Measurements from ENCODE around the gene KCND2. TPM values are rescaled to one million over a fixed set of nuclear protein-coding genes. Genes with fewer than 3 reads are reported as not detected.
"Not testable (repeated sequence)": the region's sequence is repeated elsewhere in the genome, so short reads cannot be mapped to it uniquely, and the experiment has no call there.

The KCND2 gene
- total RNA-seq, 1 donor from 2014 or later = 0.17 TPM

GRCh38 chr7:120502825-120503224 is 229.8 kb downstream of the KCND2 start:
- DNase-seq = no peak

GRCh38 chr7:120504386-120504785 is 231.4 kb downstream of the KCND2 start:
- DNase-seq = no peak

GRCh38 chr7:120505770-120506169 is 232.8 kb downstream of the KCND2 start:
- no peak for DNase-seq

DNA sequence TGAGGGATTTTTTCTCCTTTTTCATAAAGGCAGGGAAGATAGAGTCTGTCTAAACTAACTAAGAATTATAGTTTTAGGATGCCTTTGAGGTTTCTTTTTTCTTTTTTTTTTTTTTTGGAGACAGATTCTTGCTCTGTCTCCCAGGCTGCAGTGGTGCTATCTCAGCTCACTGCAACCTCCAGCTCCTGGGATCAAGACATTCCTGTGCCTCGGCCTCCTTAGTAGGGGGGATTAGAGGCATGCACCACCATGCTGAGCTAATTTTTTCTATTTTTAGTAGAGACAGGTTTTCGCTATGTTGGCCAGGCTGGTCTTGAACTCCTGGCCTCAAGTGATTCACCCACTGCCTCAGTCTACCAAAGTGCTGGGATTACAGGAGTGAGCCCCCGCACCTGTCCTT is 239.7 kb downstream of the KCND2 start:
- DNase-seq = no peak

DNA sequence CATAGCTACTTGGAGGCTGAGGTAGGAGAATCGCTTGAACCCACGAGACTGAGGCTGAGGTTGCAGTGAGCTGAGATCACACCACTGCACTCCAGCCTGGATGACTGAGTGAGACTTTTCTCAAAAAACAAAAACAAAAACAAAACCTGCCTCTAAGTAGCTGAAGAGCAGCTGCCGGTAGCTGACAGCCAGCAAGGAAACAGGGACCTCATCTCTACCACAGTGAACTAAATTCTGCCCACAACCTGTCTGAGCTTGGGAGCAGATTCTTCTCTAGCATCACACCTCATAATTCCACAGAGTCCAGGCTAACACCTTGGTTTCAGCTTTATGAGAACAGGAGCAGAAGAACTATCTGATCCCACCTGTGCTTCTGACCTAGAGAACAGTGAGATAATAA is 246.2 kb downstream of the KCND2 start:
- DNase-seq = no peak

DNA sequence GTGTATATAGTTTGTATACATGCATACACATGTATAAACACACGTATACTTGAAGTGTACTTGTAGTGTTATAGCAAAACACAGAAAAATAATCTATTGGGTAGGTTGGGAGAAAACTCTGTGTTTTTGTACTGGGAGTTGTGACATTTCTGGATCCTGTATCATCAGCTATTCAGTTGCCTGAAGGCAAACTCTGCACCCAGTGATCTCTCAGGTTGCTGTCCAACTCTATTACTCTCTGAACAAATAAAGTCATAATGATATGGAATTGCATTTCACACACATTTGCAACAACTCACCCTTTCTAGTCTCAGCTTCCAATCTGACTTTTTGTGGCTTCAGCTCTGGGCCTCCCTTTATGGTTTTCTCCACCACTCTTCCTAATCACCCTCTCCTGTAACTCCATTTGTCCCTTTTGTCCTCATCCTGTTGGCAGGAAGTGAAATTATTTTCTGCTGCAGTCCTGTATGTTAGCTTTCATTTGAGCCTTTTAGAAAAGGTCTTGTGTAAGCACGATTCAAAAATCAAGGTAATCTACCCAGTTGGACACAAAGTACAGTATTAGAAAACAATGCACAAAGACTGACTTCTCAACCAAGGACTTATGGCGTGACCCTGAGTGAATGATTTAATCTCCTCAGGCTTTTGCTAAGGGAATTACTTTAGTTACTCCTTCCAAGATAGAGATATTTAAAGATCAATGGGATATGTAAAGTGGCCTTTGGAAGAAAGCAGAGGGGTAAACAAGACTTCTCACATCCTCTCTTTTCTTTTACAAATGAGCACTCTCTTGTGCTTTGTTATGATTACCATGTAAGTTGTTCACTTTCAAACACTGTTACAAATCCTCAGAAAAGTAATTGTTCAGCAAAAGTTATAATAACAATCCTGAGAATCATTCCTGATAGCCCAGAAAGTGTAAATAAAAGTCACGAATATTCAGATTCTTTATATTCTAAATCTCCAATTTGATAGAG is 249.1 kb downstream of the KCND2 start:
- no peak for DNase-seq

GRCh38 chr7:120523985-120524384 is 251.0 kb downstream of the KCND2 start:
- DNase-seq = no peak

DNA sequence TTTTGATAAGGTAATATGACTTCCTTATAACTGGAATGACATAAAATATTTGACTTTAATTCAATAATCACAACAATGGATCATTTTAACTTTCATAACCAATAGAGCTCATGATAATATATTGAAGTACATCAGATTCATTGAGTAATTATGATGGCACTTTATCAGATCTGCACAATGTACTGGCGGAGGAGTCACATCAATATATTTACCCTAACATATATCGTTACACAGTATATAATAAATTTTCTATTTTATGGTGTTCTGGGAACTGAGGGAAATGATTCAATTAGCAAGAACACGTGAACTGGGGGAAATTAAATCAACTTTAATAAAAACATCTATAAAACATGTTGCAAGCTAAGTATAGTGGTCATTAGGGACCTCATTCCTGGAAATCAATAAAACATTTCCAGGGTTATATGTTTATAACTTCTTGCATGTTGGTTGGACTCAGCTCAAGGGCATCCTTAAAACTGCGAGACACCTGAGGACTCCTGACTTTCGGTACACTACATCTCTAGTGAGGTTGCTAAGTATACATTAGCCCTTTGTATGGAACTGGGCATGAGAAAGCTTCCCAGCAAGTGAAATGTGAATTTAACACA is 254.0 kb downstream of the KCND2 start:
- DNase-seq = no peak

DNA sequence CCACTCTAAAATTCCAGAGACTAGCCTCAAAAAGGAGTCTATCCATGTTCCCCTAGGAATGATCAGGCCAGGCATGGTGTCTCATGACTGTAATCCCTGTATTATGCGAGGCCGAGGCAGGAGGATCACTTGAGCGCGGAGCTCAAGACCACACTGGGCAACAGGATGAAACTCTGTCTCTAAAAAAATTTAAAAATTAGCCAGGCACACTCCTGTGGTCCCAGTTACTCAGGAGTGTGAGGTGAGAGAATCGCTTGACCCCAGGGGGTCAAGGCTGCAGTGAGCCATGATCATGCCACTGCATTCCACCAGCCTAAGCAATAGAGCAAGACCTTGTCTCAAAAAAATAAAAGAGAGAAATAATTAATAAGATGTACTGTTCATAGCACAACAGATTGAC is 256.8 kb downstream of the KCND2 start:
- no peak for DNase-seq

DNA sequence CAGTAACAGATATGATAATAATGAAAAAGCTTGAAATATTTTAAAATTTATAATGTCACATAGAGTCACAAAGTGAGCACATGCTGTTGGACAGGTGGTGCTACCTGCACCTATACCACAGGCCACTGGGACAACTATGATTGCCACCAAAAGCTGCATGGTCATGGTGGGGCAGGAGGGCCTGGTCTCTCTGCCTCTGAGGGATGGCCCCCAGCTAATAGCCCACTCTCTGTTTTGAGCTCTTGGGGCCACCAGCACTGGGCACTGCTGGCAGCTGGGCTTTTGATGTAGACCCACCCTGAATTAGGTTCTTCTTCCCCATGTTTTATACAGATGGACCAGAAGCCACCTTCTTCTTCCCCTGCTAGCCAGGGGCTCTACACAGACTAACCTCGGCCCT is 265.4 kb downstream of the KCND2 start:
- DNase-seq = no peak

DNA sequence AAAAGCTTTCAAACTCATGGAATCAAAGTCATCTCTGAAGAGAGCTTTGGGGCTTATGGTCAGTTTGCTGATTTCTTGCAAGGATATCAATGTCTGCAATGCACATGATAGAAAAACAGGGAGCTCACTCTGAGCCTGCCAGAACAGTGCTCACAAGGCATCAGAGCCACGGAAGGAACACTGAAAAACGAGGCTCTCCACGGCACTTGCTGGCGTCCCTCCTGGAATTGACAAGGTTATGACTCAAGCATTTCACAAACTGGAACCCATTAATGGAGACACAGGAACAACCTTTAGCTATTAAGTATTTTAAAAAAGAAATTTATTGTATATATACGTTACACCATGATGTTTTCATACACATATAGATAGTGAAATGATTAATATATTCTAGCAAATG is 266.3 kb downstream of the KCND2 start:
- DNase-seq = no peak

GRCh38 chr7:120547605-120548004 is 274.6 kb downstream of the KCND2 start:
- DNase-seq = no peak

- no peak for DNase-seq
Measured at GRCh38 chr7:120550494-120551048, 277.6 kb downstream of the KCND2 start.

- no peak for DNase-seq
Measured at GRCh38 chr7:120553491-120553890, 280.5 kb downstream of the KCND2 start.

DNA sequence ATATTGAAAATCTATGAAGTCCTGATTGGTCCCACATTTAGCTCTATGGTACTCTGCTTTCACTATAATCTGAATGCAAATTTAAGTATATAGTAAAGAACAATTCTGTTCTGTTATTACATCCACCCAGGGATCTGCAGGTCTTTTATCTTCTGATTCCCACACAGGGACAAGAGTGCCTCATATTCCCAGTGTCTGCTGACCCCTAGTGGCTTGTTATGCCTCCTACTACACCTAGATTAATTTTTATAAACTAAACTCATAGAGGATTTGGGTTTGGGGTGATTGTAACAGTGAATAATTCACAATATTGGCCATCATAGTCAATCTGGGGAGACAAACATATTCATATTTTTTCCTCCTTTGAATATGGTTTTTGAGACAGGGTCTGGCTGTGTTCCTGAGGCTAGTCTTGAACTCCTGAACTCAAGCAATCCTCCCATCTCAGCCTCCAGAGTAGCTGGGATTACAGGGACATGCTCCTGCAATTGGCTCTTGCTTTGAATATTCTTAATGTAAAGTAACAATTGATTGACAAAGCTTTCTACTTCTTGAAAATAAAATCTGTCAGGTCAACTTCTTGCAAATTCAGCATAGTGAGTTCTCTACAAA is 282.1 kb downstream of the KCND2 start:
- DNase-seq = peak; percentile 72

- DNase-seq = no peak
Measured at GRCh38 chr7:120564145-120564544, 291.2 kb downstream of the KCND2 start.

- no peak for DNase-seq
Measured at GRCh38 chr7:120567204-120567603, 294.2 kb downstream of the KCND2 start.

DNA sequence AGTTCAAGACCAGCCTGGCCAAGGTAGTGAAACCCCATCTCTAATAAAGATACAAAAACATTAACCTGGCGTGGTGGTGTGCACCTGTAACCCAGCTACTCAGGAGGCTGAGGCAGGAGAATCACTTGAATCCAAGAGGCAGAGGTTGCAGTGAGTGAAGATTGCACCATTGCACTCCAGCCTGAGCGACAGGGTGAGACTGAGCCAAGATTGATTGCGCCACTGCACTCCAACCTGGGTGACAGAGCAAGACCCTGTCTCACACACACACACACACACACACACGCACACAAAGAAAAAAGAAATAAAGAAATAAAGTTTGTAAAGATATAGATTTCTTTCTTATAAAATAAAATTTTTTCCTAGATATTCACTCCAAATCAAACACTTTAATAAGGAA is 305.7 kb downstream of the KCND2 start:
- DNase-seq = not testable (repeated sequence)

DNA sequence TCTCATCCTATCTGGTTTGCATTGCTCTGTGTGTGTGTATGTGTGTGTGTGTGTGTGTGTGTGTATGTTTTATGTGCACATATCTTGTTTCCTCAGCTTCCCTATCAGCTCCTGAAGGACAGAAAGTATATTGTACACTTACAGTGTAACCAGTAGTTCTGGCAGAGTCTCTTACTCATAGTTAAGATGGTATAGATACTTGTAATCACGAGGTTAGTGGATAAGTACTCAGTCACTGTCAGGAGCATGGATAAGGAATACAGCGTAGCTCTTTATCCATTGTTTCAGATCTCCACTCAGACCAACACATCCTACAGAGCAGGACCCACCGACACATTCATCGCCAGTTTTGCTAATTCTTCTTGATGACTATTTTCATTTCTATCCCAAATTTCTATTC is 309.9 kb downstream of the KCND2 start:
- no peak for DNase-seq

GRCh38 chr7:120583899-120584586 is 311.1 kb downstream of the KCND2 start:
- peak; percentile 65 for DNase-seq

DNA sequence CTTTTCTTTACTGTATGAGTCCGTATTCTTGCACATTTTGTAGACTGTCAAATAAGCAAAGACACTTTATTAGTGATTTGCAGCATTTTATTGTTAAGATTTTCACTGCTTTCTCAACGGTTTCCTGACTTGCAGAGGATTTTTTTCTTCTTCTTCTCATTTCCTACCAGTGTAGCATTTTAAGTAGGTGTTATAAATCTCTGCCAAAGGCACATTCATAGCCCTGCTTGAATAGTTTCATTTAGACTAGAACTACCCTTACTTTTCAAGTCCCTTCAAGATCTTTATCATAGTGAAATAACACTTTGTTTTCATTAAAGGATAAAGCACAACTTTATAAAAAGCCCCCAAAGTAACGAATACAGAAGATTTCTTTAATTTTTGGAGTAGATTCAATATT is 313.6 kb downstream of the KCND2 start:
- no peak for DNase-seq

DNA sequence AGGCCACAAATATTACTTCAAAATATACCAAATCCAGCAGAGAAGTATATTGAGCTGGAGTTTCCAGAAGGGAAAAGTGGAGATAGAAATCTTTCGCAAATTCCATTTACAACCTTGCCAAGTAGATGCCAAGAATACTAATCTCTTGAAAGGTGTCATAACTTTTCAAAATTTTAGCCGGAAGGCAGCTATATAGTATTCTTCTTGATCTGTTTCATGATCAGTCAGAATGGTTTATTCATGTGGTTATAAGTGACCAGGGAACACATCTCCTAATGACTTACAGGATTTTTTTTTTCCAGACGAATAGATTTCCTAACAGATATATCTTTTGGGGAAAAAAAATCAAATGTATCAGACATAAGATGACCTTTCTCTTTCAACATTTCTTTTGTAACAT is 314.3 kb downstream of the KCND2 start:
- DNase-seq = no peak

DNA sequence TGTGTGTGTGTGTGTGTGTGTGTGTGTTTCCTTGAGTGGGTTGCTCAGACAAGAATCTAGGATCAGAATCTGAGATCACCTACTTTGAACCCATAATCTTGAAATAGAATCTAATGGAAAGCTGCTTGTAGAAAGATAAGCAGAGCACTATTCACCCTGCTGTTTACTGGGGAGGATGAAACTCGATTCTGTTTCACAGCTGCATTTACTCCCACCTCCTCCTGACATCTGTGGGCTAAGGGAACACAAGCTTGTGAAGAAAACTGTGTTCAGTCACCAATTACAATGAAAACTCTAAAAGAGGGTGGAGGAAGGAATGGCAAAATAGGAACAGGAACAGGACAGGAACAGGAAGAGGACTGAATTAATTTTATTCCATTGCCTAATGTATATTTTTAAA is 315.4 kb downstream of the KCND2 start:
- DNase-seq = no peak

Data from dermis blood vessel endothelial cell (primary cell).